HG03135 (cell line): Measurements from ENCODE around the gene RGSL1.

ENCODE experiments used
- ATAC-seq: cut with Tn5 transposase; IDR thresholded peaks from one replicate; pipeline ENCODE4 v1.9.1; 2021; ENCODE audit warnings: mild to moderate bottlenecking, moderate library complexity; ENCODE audit not compliant: unreplicated experiment

RGSL1 gene

GRCh38 chr1:182533896-182534295, 84.0 kb downstream of the RGSL1 start:
- no peak for ATAC-seq

DNA sequence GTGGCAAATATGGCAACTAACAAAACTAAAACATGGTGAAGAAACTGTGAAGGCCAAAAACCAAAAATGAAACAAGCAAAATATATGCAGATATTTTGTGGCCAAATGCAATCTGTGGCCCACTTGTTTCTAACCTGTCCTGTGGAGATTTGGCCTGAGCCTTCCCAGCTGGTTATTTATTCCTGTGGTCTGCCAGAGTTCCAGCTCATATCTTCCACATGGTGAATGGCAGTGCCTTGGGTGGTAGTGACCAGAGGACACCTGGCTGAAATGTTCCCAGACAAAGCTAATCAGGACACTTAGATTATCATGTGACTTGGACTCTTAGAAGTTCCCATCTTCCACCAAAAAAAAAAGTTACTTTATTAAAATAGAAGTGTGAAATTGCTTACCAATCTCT, 99.4 kb downstream of the RGSL1 start:
- ATAC-seq: no peak

DNA sequence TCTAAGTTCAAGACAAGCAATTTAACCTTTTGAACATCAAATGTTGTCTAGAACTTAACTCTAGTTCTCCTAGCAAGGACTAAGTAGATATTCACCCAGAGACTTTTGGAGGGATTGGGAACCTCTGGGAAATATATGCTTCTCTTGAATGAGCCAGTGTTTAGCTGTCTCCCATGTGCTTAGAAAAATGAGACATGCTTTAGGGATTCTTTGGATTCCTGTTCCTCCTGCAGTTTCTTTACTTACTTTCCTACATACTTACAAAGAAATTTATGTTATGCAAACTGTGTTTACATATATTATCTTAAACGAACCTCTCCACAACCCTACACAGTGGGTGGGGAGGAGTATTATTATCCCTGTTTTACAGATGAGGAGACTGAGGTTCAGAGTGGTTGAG, 99.9 kb downstream of the RGSL1 start:
- ATAC-seq: no peak

GRCh38 chr1:182552527-182552926, 102.6 kb downstream of the RGSL1 start:
- no peak for ATAC-seq

DNA sequence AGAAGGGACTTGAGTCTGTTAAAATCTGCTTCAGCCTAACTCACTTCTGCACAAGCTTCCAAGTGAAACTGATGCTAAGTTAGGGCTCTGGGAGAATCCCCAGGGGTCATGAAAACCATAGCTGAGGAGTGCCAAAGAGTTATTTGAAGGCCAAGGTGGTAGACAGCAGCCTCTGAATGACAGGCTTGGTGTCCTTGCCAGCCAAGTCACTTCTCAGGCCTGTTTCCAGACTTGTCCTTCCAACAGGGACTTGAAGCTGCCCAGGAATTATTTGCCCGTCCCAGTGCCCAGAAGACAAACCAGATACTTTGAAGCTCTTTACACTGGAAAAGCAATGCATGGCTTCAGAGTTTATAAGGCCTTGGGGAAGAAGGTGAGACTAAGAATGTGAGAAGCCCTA, 105.5 kb downstream of the RGSL1 start:
- ATAC-seq: no peak

GRCh38 chr1:182556279-182556678, 106.3 kb downstream of the RGSL1 start:
- ATAC-seq: no peak

- ATAC-seq: no peak
Observed at GRCh38 chr1:182560392-182560984, 110.5 kb downstream of the RGSL1 start.

DNA sequence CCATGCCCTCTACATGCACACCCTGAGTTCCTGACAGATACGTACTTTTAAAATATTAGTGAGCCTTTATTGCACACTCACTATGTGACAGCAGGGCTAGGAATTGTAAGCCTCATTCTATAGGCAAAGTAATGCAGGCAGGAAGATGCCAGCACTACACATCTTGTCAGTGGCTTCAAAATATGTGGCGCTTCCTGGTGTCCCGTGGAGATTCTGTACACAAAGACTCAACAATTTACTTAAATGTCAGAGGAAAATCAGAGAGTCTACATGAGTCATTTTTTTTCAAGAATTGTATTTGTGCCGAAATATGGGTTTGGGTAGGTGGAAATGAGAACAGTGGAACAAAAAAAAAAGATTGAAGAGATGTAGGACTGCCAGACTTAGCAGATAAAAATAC, 111.5 kb downstream of the RGSL1 start:
- no peak for ATAC-seq

- ATAC-seq: no peak
Observed at GRCh38 chr1:182563095-182563494, 113.1 kb downstream of the RGSL1 start.

GRCh38 chr1:182564406-182565004, 114.6 kb downstream of the RGSL1 start:
- no peak for ATAC-seq

DNA sequence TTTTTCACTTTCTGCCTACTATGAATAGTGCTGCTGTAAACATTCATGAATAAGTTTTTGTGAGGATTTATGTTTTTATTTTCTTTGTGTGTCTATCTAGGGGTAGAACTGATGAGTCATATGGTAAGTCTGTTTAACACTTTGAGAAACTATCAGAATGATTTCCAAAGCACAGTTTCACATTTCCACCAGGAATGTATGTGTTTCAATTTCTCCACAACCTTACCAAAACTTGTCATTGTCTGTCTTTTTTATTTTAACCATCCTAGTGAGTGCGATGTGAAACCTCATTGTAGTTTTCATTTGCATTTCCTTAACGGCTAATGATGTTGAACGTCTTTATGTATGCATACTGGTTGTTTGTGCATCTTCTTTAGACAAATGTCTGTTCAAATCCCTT, 115.6 kb downstream of the RGSL1 start:
- ATAC-seq: no peak

GRCh38 chr1:182567629-182568028, 117.7 kb downstream of the RGSL1 start:
- ATAC-seq: no peak

GRCh38 chr1:182568647-182569284, 118.8 kb downstream of the RGSL1 start:
- no peak for ATAC-seq

GRCh38 chr1:182569939-182570610, 120.1 kb downstream of the RGSL1 start:
- ATAC-seq: no peak

DNA sequence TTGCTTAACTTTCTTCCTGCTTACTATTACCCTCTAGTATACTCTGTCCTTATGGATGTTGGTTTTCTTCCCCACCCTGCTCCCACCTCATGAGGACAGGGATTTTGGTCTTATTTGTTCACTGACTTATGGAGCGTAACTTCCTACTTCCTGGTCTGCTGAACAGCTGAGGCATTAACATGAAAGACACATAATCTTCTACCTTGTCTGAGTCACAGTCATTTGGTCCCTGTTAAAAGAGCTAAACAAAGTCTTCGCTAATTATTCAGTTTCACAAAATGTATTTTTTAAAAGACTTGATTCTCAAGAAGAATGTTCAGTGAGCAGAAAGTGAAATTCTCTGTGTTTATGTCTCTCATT, 120.6 kb downstream of the RGSL1 start:
- ATAC-seq: no peak

GRCh38 chr1:182574156-182574555, 124.2 kb downstream of the RGSL1 start:
- no peak for ATAC-seq

GRCh38 chr1:182575540-182576149, 125.7 kb downstream of the RGSL1 start:
- no peak for ATAC-seq

DNA sequence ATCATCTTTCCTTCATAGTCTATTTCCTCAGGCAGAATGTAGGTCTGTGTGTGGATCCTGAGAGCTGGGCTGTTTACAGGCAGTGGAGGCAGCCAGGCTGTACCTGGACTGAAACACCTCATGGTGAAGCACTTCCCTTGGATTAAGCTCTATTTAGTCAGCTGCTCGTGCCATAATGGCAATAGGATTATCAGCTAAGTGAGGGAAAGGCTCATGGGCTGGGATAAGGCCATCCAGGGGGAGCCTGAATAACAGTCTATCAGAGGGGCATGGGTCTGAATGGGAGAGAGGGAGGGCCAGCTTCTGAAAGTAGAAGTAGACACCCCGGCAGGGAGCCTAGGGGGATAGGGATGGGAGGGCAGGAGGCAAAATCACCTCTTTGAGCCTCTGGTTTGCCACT, 130.8 kb downstream of the RGSL1 start:
- ATAC-seq: no peak

- ATAC-seq: no peak
Observed at GRCh38 chr1:182584746-182585145, 134.8 kb downstream of the RGSL1 start.

DNA sequence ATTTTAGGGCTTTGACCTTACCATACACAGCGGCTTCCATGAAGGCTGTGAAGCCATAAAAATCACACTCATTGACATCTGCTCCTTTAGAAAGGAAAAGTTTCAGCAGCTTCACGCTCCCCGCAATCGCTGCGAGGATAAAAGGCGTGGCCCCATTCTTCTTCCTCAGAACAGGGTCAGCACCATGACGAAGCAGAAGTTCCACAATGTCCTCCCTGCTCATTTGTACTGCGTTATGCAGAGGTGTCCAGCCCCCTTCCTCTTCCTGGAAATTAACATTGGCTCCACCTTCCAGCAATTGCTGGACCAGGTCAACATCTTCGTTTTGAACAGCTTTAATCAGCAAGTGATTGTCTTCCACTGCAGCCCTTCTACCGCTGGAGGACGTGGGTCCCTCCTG, 136.4 kb downstream of the RGSL1 start:
- ATAC-seq: no peak

DNA sequence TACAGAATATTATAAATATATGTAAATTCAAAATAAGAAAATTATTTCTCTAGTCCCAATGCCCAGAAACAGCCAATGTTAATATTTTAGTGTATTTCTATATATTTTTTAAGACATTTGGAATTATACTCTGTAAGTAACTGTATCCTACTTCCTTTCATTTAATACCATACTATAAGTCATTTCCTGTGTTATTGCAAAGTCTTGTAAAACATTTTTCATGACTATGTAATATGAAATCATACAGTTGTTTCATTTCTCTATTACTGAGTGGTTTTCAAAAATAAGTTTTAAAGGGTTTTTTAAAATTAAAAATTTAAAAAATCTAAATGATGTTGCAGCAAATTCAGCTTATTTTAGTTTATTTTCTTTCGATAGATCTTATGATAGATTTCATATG, 137.1 kb downstream of the RGSL1 start:
- no peak for ATAC-seq
